ENCODE results near the gene CCDC88C.

GRCh38 chr14:91330856-91331255 is 86.8 kb downstream of the CCDC88C start:
- no peak for TF ChIP-seq POLR2AphosphoS5 (IDR thresholded peaks at IDR 0.05; ENCODE audit: low read depth, low read length)
- TF ChIP-seq, protein P1, sequence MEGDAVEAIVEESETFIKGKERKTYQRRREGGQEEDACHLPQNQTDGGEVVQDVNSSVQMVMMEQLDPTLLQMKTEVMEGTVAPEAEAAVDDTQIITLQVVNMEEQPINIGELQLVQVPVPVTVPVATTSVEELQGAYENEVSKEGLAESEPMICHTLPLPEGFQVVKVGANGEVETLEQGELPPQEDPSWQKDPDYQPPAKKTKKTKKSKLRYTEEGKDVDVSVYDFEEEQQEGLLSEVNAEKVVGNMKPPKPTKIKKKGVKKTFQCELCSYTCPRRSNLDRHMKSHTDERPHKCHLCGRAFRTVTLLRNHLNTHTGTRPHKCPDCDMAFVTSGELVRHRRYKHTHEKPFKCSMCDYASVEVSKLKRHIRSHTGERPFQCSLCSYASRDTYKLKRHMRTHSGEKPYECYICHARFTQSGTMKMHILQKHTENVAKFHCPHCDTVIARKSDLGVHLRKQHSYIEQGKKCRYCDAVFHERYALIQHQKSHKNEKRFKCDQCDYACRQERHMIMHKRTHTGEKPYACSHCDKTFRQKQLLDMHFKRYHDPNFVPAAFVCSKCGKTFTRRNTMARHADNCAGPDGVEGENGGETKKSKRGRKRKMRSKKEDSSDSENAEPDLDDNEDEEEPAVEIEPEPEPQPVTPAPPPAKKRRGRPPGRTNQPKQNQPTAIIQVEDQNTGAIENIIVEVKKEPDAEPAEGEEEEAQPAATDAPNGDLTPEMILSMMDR (IDR thresholded peaks at IDR 0.05): no peak
- no peak for TF ChIP-seq REST (IDR thresholded peaks at IDR 0.05; ENCODE audit: insufficient read depth in 1 of 2, low read depth in 2 of 2, low read length in 1 of 2)
- TF ChIP-seq SIN3A (IDR thresholded peaks at IDR 0.05; ENCODE audit: borderline replicate concordance, insufficient read depth, low read depth, low read length): no peak
